PC-9 (cell line): ENCODE measurements around the gene FFAR3. TPM values are rescaled to one million over a fixed set of nuclear protein-coding genes. Genes with fewer than 3 reads are reported as not detected.

ENCODE experiments used
- BruUV-seq: library from RNA; stranded (reverse); fragments of 400-500 nt; replicated peaks from 2 replicates; lab custom pipeline; 2021; lab: Mats Ljungman, UMichigan
- CTCF ChIA-PET: fragments of 300-600 bp; sonication (Branson Sonifier 250); formaldehyde crosslinking; loops from one replicate; lab custom pipeline; 2022; ENCODE audit warnings: antibody characterized with exemption; lab: Charles Lee
- POLR2A ChIA-PET: fragments of 300-600 bp; sonication (Branson Sonifier 250); formaldehyde crosslinking; loops from one replicate; lab custom pipeline; 2022; ENCODE audit warnings: antibody characterized with exemption; ENCODE audit not compliant: unreplicated experiment; lab: Charles Lee
- DNase-seq, 2 experiments: peaks; one replicate each; pipeline versions ENCODE4 v3.0.0 to v3.0.0-alpha.2; 2015 to 2022; ENCODE audit warnings: mixed read lengths in 1 of 2
- H2AFZ ChIP-seq: fragments of 200-600 bp; sonication (generic); 2 replicates; pipeline ENCODE4 v1.8.1; 2017; ENCODE audit warnings: antibody characterized with exemption
- H3F3A ChIP-seq: fragments of 200-600 bp; sonication (generic); 2 replicates; pipeline ENCODE4 v1.8.1; 2017; ENCODE audit warnings: antibody characterized with exemption, mild to moderate bottlenecking, low read depth; ENCODE audit not compliant: insufficient read depth
- H3K27ac ChIP-seq: fragments of 200-600 bp; sonication (generic); 2 replicates; pipeline ENCODE4 v1.6.1; 2016; ENCODE audit warnings: mixed run types
- H3K27me3 ChIP-seq: fragments of 200-600 bp; sonication (generic); 2 replicates; pipeline ENCODE4 v1.6.1; 2016; ENCODE audit warnings: low read depth, mixed run types; ENCODE audit not compliant: insufficient read depth
- H3K36me3 ChIP-seq: fragments of 200-600 bp; sonication (generic); 2 replicates; pipeline ENCODE4 v1.6.1; 2016; ENCODE audit warnings: low read depth, mixed run types
- H3K4me1 ChIP-seq: fragments of 200-600 bp; sonication (generic); replicated peaks from 2 replicates; pipeline ENCODE4 v1.6.1; 2016; ENCODE audit warnings: mixed run types; ENCODE audit not compliant: insufficient read depth
- H3K4me2 ChIP-seq: fragments of 200-600 bp; sonication (generic); 2 replicates; pipeline ENCODE4 v1.6.1; 2017; ENCODE audit warnings: mixed run types
- H3K4me3 ChIP-seq: fragments of 200-600 bp; sonication (generic); 2 replicates; pipeline ENCODE4 v1.6.1; 2016; ENCODE audit warnings: mixed run types
- H3K79me2 ChIP-seq: fragments of 200-600 bp; sonication (generic); 2 replicates; pipeline ENCODE4 v1.6.1; 2017; ENCODE audit warnings: low read depth, mixed run types
- H3K9me2 ChIP-seq: fragments of 200-600 bp; sonication (generic); 2 replicates; pipeline ENCODE4 v1.8.1; 2017; ENCODE audit warnings: mild to moderate bottlenecking; ENCODE audit not compliant: insufficient read depth
- H3K9me3 ChIP-seq: fragments of 200-600 bp; sonication (generic); 2 replicates; pipeline ENCODE4 v1.8.1; 2016; ENCODE audit warnings: low read depth; ENCODE audit not compliant: insufficient read depth
- H4K20me1 ChIP-seq: fragments of 200-600 bp; sonication (generic); 2 replicates; pipeline ENCODE4 v1.8.1; 2017; ENCODE audit not compliant: insufficient read depth
- CTCF ChIP-seq: fragments of 200-600 bp; sonication (generic); conservative IDR thresholded peaks from 2 replicates; pipeline ENCODE4 v1.6.1; 2017; ENCODE audit warnings: mixed run types, antibody characterized with exemption, mild to moderate bottlenecking, moderate library complexity
- EZH2 ChIP-seq: fragments of 200-600 bp; sonication (generic); IDR thresholded peaks from 2 replicates; pipeline ENCODE4 v1.8.0; 2017; ENCODE audit warnings: antibody characterized with exemption, low read depth
- intact Hi-C: fragments of 100-400 bp; cut with micrococcal nuclease; formaldehyde crosslinking; loops from one replicate; pipeline ENCODE4 v1.10.0; 2022; ENCODE audit not compliant: unreplicated experiment
- total RNA-seq: library from RNA; stranded (reverse); gene quantifications from 2 replicates; pipeline ENCODE4 v1.2.3, GENCODE V29; 2021

Gene FFAR3
- total RNA-seq, 1 experiment from 2014 or later, result not detected

DNA sequence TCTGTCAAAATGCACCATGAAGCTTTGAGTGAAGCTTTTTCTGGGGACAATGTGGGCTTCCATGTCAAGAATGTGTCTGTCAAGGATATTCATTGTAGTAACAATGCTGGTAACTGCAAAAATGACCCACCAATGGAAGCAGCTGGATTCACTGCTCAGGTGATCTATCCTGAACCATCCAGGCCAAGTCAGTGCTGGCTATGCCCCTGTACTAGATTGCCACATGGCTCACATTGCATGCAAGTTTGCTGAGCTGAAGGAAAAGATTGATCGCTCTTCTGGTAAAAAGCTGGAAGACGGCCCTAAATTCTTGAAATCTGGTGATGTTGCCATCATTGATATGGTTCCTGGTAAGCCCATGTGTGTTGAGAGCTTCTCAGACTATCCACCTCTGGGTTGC is 25.3 kb downstream of the FFAR3 start:
- Histone ChIP-seq H3K27ac (no peak overlapping the region), H3K27me3 (peaks cover 42% of the 10 kb centered on the region), H3K36me3 (no peaks in the 10 kb centered on the region), H3K79me2 (no peaks in the 10 kb centered on the region), H3F3A (no peaks in the 10 kb centered on the region), H3K9me2 (no peaks in the 10 kb centered on the region), H3K4me1 (no peaks in the 10 kb centered on the region), H4K20me1 (no peaks in the 10 kb centered on the region), H3K4me3 (no peak overlapping the region), H3K4me2 (no peak overlapping the region), H2AFZ (no peak overlapping the region), H3K9me3 (peaks cover 13% of the 10 kb centered on the region)
- ChIA-PET CTCF (no interaction called here), POLR2A (no interaction called here)
- BruUV-seq, result no TSS peak
- intact Hi-C loops, result no loop called here
- no peak for DNase-seq
- TF ChIP-seq EZH2 (no peak), CTCF (no peak)

GRCh38 chr19:35388277-35389054 is 30.2 kb downstream of the FFAR3 start:
- POLR2A ChIA-PET, result no interaction called here
- H3K79me2 ChIP-seq, result no peaks in the 10 kb centered on the region
- intact Hi-C loops, result no loop called here
- no peaks in the 10 kb centered on the region for H3K36me3 ChIP-seq
- no peak overlapping the region for H2AFZ ChIP-seq
- no peaks in the 10 kb centered on the region for H3K4me1 ChIP-seq
- DNase-seq, result no peak
- H3K4me3 ChIP-seq, result no peak overlapping the region
- TF ChIP-seq CTCF (no peak), EZH2 (no peak)
- H3K9me3 ChIP-seq, result peaks cover 16% of the 10 kb centered on the region
- H4K20me1 ChIP-seq, result no peaks in the 10 kb centered on the region
- no peaks in the 10 kb centered on the region for H3F3A ChIP-seq
- 0 out of 2 replicates have a peak, but pooled peaks cover 4% of the 10 kb centered on the region for H3K27me3 ChIP-seq
- BruUV-seq, result no TSS peak
- H3K4me2 ChIP-seq, result no peak overlapping the region
- CTCF ChIA-PET, result no interaction called here
- H3K27ac ChIP-seq, result no peak overlapping the region
- H3K9me2 ChIP-seq, result no peaks in the 10 kb centered on the region

GRCh38 chr19:35389192-35389861 is 31.1 kb downstream of the FFAR3 start:
- Histone ChIP-seq H3K4me1 (no peaks in the 10 kb centered on the region), H3K4me3 (no peak overlapping the region), H2AFZ (no peak overlapping the region), H3F3A (no peaks in the 10 kb centered on the region), H3K36me3 (no peaks in the 10 kb centered on the region), H3K9me2 (no peaks in the 10 kb centered on the region), H3K27ac (no peak overlapping the region), H3K4me2 (no peak overlapping the region), H3K9me3 (peaks cover 16% of the 10 kb centered on the region), H4K20me1 (no peaks in the 10 kb centered on the region), H3K27me3 (peaks cover 2% of the 10 kb centered on the region; the same call in 1 of the 2 replicates), H3K79me2 (no peaks in the 10 kb centered on the region)
- ChIA-PET CTCF (no interaction called here), POLR2A (no interaction called here)
- no peak for TF ChIP-seq EZH2
- no peak for TF ChIP-seq CTCF
- BruUV-seq, result no TSS peak
- intact Hi-C loops, result no loop called here
- DNase-seq, result no peak
